Activated CD4-positive, alpha-beta T cell treated with anti-CD3 and anti-CD28 coated beads, Interleukin-2, amount 50 U/mL, for 24 hours (primary cell): ENCODE measurements around the gene FAM171A2.

ENCODE experiments used
- DNase-seq, 2 donors: peaks; one replicate each; pipeline ENCODE4 v3.0.0-alpha.2; 2020; ENCODE audit warnings: low read depth in 1 of 2, low spot score in 1 of 2

Gene FAM171A2

GRCh38 chr17:44307387-44308186 lies 56.1 kb downstream of the FAM171A2 start:
- no peak for DNase-seq

- DNase-seq: no peak
Measured at GRCh38 chr17:44304651-44305050, 59.0 kb downstream of the FAM171A2 start.
